Omental fat pad (tissue), 4 donors: Measurements from ENCODE around the gene LFNG. TPM values are rescaled to one million over a fixed set of nuclear protein-coding genes. Genes with fewer than 3 reads are reported as not detected.

Experiments used
- ATAC-seq: fragments of 150-250 bp; one replicate; pipeline ENCODE4 v1.9.1; 2016; ENCODE audit warnings: mild to moderate bottlenecking, moderate library complexity; ENCODE audit not compliant: low FRiP score
- DNase-seq: peaks from one replicate; pipeline ENCODE4 v3.0.0-alpha.2; 2019; ENCODE audit warnings: low spot score
- CTCF ChIP-seq, 3 donors: fragments of 450-650 bp; IDR thresholded peaks; one replicate each; pipeline ENCODE4 v1.5.1; 2016 to 2017; ENCODE audit warnings: antibody characterized with exemption in 3 of 3, mild to moderate bottlenecking in 3 of 3, moderate library complexity in 2 of 3
- small RNA-seq: library from RNA; depleted of rRNA; stranded (forward); fragments of <200 nt; gene quantifications from one replicate; pipeline ENCODE3, GENCODE V24; 2016
- total RNA-seq, 4 donors: library from RNA; depleted of rRNA; stranded (reverse); fragments of >200 nt; gene quantifications; one replicate each; pipeline ENCODE4 v1.1.0, GENCODE V29; 2016

Gene LFNG
- total RNA-seq, 4 donors from 2014 or later: 4.7 to 25.9 (median 21.6) TPM

- DNase-seq (no peak), ATAC-seq (no peak)
- TF ChIP-seq CTCF (IDR thresholded peaks at IDR 0.05): no peak
Measured at GRCh38 chr7:2571409-2571808, 51.8 kb downstream of the LFNG start.

DNA sequence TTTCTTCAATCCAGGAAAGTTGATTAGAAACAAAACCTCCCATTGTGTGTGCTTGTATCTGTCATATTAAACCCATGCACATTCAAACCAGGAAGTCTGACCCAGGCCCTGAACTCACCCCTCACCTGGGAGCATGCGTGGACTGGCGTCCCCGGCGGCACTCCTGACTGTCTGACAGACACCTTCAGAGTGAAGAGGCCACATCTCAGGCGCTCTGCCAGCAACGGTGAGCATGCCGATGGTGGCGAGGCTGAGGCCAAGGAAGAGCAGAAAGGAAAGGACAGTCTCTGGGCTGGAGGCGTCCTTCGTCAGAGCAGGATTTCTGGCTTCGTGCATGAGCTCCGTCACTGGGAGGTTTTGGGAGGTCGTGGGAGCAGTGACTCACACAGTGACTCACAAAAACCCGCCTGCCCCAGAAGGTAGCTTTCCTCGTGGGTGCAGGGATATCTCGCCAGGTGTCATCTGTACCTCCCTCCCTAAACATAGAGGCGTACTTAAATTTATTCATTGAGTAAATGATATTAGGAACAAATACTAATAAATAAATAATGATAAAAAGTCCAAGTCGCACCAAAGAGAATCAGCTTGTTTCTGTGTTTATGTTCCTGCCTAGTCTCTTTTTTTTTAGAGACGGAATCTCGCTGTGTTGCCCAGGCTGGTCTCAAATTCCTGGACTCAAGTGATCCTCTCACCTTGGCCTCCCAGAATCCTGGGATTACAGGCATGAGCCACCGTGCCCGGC is 52.7 kb downstream of the LFNG start:
- DNase-seq: no peak
- TF ChIP-seq CTCF (IDR thresholded peaks at IDR 0.05): no peak
- no peak for ATAC-seq

GRCh38 chr7:2573761-2574160 is 54.2 kb downstream of the LFNG start:
- no peak for ATAC-seq
- DNase-seq: no peak
- no peak for TF ChIP-seq CTCF (IDR thresholded peaks at IDR 0.05)

GRCh38 chr7:2575046-2575732 is 55.6 kb downstream of the LFNG start:
- TF ChIP-seq CTCF (IDR thresholded peaks at IDR 0.05): no peak
- DNase-seq (no peak), ATAC-seq (no peak)

GRCh38 chr7:2575733-2576340 is 56.3 kb downstream of the LFNG start:
- no peak for ATAC-seq

DNA sequence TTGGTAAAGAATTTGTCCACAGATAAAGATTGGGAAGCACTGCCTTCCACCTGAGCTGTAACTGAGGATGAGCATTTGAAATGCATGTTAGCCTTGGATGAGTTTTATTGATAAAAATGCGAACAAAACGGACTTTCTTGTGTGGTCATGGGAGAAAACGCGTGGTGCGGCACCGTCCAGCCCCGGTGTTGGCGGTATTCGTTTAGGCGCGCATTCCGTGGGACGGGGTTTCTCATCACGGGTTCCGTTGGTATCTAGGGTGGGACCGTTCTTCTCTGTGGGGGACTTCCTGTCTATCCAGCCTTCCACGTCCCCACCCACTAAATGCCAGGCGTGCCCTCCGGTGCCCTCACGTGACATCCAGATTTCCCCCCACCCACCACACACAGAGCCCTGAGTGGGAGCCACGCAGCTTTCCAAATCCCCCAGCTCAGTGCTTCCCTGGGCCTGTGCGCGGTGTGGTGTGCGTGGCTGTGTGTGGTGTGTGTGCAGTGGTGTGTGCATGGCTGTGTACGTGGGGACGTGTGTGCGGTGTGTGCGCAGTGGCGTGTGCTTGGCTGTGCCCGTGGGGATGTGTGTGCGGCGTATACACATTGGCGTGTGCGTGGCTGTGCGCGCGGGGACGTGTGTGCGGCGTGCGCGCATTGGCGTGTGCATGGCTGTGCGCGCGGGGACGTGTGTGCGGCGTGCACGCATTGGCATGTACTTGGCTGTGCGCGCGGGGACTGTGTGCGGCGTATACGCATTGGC is 57.3 kb downstream of the LFNG start:
- DNase-seq: no peak
- ATAC-seq: no peak
- no peak for TF ChIP-seq CTCF (IDR thresholded peaks at IDR 0.05)

More at GRCh38 chr7:2575733-2576340, 56.3 kb downstream of the LFNG start:
- TF ChIP-seq CTCF (IDR thresholded peaks at IDR 0.05): no peak
- no peak for DNase-seq

Small RNA genes within 50 kb of the gene (small RNA-seq; reads per million reads assigned to genes)
- not detected for gene MIR4648

Other genes starting within 250 kb of the LFNG start
- 10 to 100 TPM; 18.6 to 50.1 (median 26.7) TPM for gene SNX8, start 205.3 kb upstream of the LFNG start, total RNA-seq
- gene EIF3B, start 164.9 kb upstream of the LFNG start, total RNA-seq: 100 to 1,000 TPM; 116 to 251 (median 122) TPM
- 10 to 100 TPM in 3 of 4 donors, 1 to 10 TPM in 1; 7.9 to 18.3 (median 11.3) TPM for gene CHST12, start 116.2 kb upstream of the LFNG start, total RNA-seq
- not detected for gene GRIFIN, start 43.4 kb upstream of the LFNG start, total RNA-seq
- 10 to 100 TPM; 22.7 to 33.1 (median 26.3) TPM for gene BRAT1, start 35.8 kb downstream of the LFNG start, total RNA-seq
- gene IQCE, start 39.2 kb downstream of the LFNG start, total RNA-seq: 10 to 100 TPM in 3 of 4 donors, 1 to 10 TPM in 1; 6.6 to 14.3 (median 12.8) TPM
- gene TTYH3, start 112.2 kb downstream of the LFNG start, total RNA-seq: 10 to 100 TPM; 21.5 to 62.6 (median 29.3) TPM
- 1 to 10 TPM in 1 of 4 donors, under 1 TPM in 1, not detected in 2; 0.19 to 1.1 TPM for gene AMZ1, start 168.4 kb downstream of the LFNG start, total RNA-seq